WTC11 (cell line): Measurements from ENCODE around the gene MAML2.

Experiments
- TF ChIP-seq, protein P1 (sequence below): sonication (generic); formaldehyde crosslinking; IDR thresholded peaks from 2 replicates; pipeline ENCODE4 v1.8.0; 2022; ENCODE audit warnings: mild to moderate bottlenecking, missing genetic modification reagents
- TF ChIP-seq, protein P2 (sequence below): fragments of 200-600 bp; IDR thresholded peaks from 2 replicates; pipeline ENCODE4 v1.8.0; 2022; ENCODE audit warnings: antibody characterized with exemption
- TF ChIP-seq, protein P3 (sequence below): fragments of 250-450 bp; sonication (Bioruptor Pico); IDR thresholded peaks from 2 replicates; pipeline ENCODE4 v1.9.0; 2021; ENCODE audit warnings: mild to moderate bottlenecking, borderline replicate concordance

DNA sequence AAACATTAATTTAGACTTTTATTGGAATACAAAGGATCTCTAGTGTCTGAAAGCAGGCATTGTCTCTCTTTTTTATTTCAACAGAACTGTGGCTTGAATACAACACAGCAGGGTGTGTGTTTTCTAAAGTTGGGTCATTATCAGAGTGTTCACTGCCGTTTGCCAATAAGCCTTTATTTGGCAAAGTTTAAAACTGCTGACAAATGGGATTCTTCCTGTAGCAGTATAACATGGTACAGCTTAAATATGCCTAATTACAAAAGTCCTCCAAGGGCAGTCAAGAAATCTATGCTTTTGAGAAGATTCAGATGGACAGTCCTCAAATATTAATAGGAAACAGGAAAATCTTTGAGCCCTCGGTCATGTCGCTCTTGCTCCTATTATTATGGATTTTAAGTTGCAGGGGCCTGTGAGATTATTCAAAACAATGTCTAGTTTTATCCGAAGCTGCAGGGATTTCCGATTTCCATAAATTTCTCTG is 199.9 kb downstream of the MAML2 start:
- TF ChIP-seq, protein P1, sequence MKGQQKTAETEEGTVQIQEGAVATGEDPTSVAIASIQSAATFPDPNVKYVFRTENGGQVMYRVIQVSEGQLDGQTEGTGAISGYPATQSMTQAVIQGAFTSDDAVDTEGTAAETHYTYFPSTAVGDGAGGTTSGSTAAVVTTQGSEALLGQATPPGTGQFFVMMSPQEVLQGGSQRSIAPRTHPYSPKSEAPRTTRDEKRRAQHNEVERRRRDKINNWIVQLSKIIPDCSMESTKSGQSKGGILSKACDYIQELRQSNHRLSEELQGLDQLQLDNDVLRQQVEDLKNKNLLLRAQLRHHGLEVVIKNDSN = no peak
- TF ChIP-seq, protein P2, sequence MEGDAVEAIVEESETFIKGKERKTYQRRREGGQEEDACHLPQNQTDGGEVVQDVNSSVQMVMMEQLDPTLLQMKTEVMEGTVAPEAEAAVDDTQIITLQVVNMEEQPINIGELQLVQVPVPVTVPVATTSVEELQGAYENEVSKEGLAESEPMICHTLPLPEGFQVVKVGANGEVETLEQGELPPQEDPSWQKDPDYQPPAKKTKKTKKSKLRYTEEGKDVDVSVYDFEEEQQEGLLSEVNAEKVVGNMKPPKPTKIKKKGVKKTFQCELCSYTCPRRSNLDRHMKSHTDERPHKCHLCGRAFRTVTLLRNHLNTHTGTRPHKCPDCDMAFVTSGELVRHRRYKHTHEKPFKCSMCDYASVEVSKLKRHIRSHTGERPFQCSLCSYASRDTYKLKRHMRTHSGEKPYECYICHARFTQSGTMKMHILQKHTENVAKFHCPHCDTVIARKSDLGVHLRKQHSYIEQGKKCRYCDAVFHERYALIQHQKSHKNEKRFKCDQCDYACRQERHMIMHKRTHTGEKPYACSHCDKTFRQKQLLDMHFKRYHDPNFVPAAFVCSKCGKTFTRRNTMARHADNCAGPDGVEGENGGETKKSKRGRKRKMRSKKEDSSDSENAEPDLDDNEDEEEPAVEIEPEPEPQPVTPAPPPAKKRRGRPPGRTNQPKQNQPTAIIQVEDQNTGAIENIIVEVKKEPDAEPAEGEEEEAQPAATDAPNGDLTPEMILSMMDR = no peak
- TF ChIP-seq, protein P3, sequence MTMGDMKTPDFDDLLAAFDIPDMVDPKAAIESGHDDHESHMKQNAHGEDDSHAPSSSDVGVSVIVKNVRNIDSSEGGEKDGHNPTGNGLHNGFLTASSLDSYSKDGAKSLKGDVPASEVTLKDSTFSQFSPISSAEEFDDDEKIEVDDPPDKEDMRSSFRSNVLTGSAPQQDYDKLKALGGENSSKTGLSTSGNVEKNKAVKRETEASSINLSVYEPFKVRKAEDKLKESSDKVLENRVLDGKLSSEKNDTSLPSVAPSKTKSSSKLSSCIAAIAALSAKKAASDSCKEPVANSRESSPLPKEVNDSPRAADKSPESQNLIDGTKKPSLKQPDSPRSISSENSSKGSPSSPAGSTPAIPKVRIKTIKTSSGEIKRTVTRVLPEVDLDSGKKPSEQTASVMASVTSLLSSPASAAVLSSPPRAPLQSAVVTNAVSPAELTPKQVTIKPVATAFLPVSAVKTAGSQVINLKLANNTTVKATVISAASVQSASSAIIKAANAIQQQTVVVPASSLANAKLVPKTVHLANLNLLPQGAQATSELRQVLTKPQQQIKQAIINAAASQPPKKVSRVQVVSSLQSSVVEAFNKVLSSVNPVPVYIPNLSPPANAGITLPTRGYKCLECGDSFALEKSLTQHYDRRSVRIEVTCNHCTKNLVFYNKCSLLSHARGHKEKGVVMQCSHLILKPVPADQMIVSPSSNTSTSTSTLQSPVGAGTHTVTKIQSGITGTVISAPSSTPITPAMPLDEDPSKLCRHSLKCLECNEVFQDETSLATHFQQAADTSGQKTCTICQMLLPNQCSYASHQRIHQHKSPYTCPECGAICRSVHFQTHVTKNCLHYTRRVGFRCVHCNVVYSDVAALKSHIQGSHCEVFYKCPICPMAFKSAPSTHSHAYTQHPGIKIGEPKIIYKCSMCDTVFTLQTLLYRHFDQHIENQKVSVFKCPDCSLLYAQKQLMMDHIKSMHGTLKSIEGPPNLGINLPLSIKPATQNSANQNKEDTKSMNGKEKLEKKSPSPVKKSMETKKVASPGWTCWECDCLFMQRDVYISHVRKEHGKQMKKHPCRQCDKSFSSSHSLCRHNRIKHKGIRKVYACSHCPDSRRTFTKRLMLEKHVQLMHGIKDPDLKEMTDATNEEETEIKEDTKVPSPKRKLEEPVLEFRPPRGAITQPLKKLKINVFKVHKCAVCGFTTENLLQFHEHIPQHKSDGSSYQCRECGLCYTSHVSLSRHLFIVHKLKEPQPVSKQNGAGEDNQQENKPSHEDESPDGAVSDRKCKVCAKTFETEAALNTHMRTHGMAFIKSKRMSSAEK (CRISPR knock-in tag) = no peak
